KOPT-K1 (cell line): ENCODE measurements around the gene CPNE9.

Experiments used
- H3K27ac ChIP-seq: fragments of 200-600 bp; sonication (generic); 2 replicates; pipeline ENCODE4 v1.5.1; 2016; ENCODE audit warnings: antibody characterized with exemption, mild to moderate bottlenecking, low read depth, low read length; ENCODE audit not compliant: poor library complexity, severe bottlenecking
- H3K36me3 ChIP-seq: fragments of 200-600 bp; sonication (generic); 2 replicates; pipeline ENCODE4 v1.5.1; 2017; ENCODE audit warnings: antibody characterized with exemption, mild to moderate bottlenecking, low read length, moderate library complexity; ENCODE audit not compliant: insufficient read depth
- H3K9me3 ChIP-seq: fragments of 200-600 bp; sonication (generic); 2 replicates; pipeline ENCODE4 v1.5.1; 2017; ENCODE audit warnings: antibody characterized with exemption, low read length, mild to moderate bottlenecking; ENCODE audit not compliant: insufficient read depth, poor library complexity, severe bottlenecking

CPNE9 gene

DNA sequence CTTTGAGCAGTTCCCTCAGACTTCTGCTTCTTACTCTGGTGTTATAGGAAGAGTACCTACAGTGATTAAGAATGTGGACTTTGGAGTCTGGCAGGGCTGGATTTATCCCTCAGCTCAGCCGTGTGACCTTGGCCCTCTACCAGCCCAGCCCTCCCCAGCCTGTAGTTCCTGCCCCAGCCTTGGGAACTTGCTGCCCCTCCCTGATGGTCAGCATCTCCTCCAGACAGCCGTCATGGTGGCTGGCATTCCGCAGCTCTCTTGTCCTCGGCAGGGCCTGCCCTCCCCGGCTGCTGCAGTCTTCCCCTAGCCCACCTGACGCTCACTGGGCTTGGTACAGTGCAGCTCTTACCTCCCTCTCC lies 21.9 kb upstream of the CPNE9 start:
- no peaks in the 10 kb centered on the region for H3K9me3 ChIP-seq
- H3K36me3 ChIP-seq = peaks cover 97% of the 10 kb centered on the region
- no peak overlapping the region for H3K27ac ChIP-seq

DNA sequence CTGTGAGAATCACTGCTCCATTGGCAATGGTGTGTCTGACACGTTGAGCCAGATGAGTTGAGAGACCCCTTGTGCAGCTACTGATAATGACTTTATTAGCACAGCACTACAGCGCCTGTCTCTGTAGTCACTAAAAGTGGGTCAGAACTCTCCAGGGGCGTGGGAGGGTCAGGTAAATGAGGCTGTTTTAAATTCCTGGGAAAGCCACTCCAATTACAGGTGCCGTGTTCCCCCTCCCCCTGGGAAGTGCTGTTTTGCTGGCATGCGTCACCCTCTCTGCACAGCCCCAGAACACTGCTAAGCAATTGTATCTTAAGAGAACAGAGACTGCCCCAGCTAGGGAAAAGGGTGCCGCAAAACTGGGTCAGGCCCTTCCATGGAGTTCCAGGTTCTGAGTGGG lies 21.5 kb upstream of the CPNE9 start:
- no peaks in the 10 kb centered on the region for H3K9me3 ChIP-seq
- H3K36me3 ChIP-seq = peaks cover 97% of the 10 kb centered on the region
- no peak overlapping the region for H3K27ac ChIP-seq

DNA sequence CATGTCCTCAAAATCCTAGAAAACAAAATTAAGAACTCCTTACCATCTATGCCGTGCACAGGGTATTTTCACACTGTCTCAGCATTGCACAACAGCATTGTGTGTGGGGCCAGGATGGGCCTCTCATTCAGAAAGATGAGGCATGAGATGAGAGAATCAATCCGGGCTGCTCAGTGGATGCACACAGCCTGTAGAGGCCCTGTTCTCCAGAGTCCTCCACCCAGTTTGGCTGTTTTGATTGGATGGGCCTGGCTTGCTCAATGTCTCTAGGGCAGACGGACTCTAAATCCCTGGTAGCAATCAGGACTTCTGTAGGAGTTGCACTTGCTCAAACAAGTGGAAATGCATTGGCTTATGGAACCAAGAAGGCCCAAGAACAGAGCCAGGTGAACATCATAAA lies 20.2 kb upstream of the CPNE9 start:
- Histone ChIP-seq H3K36me3 (peaks cover 97% of the 10 kb centered on the region), H3K27ac (no peak overlapping the region), H3K9me3 (no peaks in the 10 kb centered on the region)

DNA sequence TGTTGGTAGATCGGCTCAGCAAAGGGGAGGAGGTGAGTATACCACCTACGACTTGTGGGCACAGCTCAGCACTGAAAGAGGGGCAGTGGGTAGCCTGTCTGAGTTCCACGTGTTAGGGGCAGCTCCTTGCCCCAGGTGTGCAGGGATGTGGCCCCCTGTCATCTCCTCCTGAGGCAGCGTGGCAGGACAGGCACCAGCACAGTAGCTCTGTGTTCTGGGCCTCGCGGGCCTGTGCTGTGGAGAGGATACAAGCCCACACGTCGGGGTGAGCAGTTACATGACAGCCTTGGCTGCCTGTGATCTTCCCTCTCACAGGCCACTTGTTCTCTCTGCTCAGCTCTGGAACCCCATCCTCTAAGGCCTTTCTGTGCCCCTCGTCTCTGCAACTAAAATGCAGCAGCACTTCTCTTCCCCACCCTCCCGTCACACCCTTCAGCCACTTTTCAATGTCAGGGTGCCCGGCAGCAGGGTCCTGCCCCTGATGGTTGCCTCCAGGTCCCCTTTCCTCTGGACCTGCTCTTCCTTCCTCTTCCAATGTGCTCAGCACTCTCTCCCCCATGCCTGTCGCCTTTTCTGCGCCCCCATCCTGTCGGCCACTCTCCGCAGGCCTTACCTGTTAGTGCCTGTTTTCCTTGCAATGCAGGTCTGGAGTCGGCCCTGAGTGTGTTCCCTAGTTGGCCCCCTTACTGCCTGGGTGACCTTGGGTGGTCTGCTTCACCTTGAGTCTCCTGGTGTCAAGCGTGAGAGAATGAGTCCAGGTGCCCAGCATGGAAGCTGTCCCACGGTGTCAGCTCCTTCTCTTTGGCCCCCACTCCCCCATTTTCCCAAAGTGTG lies 18.2 kb upstream of the CPNE9 start:
- Histone ChIP-seq H3K9me3 (no peaks in the 10 kb centered on the region), H3K27ac (no peak overlapping the region), H3K36me3 (peaks cover 97% of the 10 kb centered on the region)

DNA sequence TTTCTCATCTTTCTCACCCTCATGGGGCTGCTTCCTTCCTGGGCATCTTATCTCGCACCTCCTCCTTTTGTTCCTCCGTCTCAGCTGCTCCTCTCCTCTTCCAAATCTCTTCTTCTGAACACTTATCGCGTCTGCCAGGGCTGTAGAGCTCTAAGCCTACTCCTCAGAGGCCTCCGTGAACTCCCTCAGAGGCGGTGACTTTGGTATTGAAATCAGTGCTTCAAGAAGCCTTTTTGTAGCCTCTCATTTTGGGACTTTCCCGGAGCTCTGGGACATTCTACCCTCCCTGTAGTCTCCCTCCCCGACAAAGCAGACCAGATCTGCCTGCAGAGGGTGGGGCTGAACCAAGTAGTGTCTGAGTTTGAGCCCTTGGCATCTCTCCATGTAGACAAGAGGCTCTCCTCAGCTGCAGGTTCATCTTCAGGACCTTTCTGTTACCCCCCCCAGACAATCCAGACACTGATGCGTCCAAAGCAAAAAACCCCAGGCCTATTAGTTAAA lies 17.5 kb upstream of the CPNE9 start:
- Histone ChIP-seq H3K27ac (no peak overlapping the region), H3K36me3 (peaks cover 97% of the 10 kb centered on the region), H3K9me3 (no peaks in the 10 kb centered on the region)

DNA sequence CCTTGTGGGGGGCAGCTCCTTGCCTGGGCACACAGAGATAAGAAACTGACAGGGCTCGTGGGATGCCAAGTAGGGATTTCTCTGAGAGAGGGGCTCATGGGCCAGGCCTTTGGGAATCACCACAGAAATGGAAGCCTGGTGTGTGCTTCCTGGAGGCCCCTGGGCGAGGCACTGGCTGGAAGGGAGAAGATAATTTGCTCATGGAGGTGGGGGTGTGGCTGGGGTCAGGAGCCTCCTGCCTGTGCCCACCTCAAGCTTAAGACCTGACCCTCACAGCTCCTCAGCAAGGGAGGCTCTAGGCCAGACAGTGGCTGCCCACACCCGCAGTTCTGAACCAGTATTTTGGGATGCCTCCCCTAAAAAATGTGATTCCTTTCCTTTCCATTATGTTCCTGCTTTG lies 16.9 kb upstream of the CPNE9 start:
- peaks cover 97% of the 10 kb centered on the region for H3K36me3 ChIP-seq
- H3K27ac ChIP-seq = no peak overlapping the region
- H3K9me3 ChIP-seq = no peaks in the 10 kb centered on the region

DNA sequence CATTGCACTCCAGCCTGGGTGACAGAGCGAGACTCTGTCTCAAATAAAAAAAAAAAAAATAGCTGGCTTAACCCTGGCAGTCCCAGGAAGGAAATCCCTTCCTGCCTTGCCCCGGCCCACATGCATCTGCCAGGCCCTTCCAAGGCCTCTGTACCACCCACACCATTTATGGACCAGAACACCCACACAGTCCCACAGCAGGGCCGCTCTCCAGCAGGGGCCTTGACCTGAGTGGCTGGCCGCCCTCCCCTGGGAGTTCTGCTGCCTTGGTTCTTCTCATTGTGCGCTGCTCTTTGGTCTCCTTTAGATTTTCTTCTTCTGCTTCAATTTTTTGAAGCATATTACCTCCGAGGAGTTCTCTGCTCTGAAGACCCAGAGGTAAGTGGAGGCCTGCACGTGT lies 16.1 kb upstream of the CPNE9 start:
- Histone ChIP-seq H3K36me3 (peaks cover 100% of the 10 kb centered on the region), H3K9me3 (no peaks in the 10 kb centered on the region)

DNA sequence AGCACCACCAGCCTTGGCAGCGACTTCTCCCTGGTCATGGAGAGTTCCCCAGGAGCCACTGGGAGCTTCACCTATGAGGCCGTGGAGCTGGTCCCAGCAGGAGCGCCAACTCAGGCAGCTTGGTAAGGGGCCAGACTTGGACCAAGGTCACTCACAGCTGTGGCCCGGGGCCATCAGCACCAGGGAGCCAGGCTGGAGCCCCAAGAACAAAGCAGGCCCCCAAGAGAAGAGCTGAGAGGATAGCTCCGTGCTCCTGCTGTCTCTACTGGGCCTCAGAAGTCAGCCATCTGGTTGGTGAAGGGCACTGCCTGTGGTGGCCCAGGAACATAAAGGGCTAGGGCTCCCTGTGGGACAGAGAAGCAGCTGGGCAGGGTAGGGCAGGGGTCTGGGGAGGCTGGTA lies 14.7 kb upstream of the CPNE9 start:
- Histone ChIP-seq H3K36me3 (peaks cover 100% of the 10 kb centered on the region), H3K27ac (no peak overlapping the region), H3K9me3 (no peaks in the 10 kb centered on the region)

More for the DNA sequence above, 16.1 kb upstream of the CPNE9 start:
- H3K27ac ChIP-seq = no peak overlapping the region

DNA sequence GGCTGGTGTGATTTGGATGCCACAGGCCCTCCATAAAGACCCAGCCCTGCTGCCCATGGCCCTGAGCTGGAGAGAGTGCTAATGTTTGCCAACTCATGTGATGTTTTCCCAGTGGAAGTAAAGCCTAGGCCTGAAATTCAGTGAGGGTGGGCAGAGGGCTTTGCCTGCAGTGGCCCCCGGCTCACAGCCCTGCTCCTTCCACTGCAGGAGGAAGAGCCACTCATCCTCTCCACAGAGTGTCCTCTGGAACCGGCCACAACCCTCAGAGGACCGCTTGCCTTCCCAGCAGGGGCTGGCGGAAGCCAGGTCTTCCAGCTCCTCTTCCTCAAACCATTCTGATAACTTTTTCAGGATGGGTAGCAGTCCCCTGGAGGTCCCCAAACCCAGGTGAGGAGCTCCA lies 13.9 kb upstream of the CPNE9 start:
- Histone ChIP-seq H3K9me3 (no peaks in the 10 kb centered on the region), H3K36me3 (peaks cover 100% of the 10 kb centered on the region), H3K27ac (no peak overlapping the region)

DNA sequence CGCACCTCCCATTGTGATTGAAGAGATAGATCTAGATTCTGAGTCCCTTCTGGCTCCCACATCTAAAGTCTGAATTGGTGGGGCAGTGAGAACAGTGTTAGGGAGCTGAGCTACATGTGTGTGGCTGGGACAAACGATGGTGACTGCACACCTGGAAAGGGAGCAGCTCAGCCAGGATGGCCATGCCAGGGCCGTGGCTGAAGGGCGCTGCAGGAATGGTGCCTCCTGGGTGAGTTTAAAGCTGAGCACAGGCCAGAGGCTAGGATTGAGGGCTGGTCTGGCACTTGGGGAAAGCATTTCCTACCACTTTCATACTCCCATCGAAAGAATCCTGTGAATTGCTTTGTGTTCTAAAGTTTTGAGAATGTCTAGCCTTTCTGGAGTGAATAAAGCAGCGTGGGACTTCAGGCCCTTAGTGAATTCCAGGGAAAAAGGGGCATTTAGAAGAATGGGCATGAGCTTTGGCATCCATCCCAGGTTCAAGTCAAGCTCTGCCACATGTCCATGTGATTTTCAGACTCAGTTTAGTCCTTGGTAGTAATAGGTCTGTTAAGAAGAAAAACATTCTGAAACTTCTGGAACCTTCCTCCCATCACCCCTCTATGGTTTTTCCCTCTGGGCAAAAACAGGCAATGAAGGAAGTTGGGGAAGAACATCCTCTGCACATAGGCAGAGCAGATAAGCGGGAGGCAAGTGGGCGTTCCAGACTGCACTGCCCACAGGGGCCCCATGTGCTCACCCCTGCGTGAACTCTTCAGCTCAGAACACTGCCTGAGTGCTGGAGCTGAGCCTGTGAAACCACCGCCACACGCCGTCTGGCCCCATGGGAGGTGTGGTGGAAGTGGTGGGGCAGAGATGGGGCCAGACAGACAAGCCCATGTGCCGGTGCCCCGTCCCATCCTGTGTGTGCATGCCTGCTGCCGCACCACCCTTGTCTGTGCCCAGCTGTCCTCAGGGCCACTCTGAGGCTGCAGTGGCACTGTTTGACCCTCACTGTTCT lies 12.9 kb upstream of the CPNE9 start:
- Histone ChIP-seq H3K27ac (no peak overlapping the region), H3K9me3 (no peaks in the 10 kb centered on the region), H3K36me3 (peaks cover 100% of the 10 kb centered on the region)

DNA sequence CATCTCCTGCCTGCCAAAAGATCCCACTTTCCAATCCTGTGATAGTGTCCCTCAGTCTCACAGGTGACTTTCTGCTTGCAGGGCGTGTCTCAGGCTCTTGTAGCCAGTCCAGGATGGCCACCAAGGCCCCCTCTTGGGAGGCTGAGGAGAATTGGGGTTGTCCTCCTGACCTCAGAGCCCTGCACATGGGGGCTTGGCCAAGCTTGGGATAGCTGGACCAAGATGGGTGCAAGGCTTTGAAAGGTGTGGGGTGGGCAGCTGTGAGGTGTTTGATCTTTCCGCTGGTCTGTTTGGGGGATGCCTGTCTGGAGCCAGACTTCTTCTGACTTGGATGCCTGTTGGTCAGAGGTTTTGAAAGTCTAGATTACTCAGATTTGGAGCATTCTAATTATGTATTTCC lies 12.0 kb upstream of the CPNE9 start:
- H3K36me3 ChIP-seq = peaks cover 99% of the 10 kb centered on the region
- no peaks in the 10 kb centered on the region for H3K9me3 ChIP-seq
- H3K27ac ChIP-seq = no peak overlapping the region

DNA sequence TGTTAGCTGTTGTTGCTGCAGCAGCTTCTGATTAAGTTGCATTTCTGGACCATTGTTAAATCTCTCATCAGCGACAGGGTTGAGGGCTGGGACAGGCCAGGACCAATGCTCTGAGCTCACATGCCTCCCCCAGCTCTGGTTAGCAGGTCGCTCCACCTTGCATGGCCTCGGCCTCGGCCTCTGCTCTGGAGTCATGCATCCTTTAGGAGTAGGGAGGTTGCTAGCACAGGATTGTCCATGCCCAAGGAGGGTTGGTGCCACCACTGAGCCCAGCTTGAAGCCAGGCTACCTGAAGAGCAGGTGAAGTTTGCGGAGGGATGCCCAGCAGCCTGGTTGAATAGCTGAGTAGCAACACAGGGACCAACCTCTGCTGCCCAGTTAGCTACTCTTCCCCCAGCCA lies 11.2 kb upstream of the CPNE9 start:
- Histone ChIP-seq H3K27ac (no peak overlapping the region), H3K36me3 (peaks cover 95% of the 10 kb centered on the region), H3K9me3 (no peaks in the 10 kb centered on the region)

DNA sequence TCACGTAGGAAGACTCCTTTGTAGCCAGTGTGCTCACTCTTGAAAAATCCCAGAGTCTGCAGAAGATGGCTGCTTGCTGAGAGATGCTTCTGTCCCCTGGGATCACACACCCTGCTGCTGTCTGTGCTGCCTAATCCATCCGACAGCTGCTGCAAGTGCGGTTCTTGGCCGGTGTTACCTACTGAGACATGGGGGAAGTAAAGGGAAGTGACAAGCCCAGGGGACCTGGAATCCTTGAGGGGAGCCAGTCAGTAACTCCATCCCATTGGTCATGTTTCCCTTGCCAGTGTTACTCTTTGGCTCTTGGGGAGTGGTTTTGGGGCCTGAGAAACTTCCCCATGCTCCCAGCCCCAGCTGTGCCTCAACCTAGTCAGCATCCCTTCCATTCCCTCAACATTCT lies 8.3 kb upstream of the CPNE9 start:
- Histone ChIP-seq H3K36me3 (peaks cover 92% of the 10 kb centered on the region), H3K27ac (no peak overlapping the region), H3K9me3 (no peaks in the 10 kb centered on the region)

DNA sequence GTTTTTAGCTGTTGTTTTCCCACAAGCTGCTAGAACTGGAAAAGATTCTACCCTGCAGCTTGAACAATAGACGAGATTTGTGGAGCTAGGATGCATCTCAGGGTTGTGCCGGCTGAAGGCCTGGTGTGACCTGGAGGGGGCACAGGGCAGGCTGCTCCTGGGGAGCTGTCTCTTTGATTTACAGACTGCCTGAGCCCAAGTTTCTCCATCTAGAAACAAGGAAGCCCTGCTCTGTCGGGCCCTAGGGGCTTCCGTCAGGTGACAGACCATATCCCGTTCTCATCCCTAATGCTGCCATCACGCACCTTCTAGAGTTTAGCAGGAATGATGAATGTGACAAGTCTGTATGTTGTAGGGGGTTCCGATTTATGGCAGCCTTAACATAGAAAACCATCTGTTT lies 7.9 kb upstream of the CPNE9 start:
- peaks cover 90% of the 10 kb centered on the region for H3K36me3 ChIP-seq

DNA sequence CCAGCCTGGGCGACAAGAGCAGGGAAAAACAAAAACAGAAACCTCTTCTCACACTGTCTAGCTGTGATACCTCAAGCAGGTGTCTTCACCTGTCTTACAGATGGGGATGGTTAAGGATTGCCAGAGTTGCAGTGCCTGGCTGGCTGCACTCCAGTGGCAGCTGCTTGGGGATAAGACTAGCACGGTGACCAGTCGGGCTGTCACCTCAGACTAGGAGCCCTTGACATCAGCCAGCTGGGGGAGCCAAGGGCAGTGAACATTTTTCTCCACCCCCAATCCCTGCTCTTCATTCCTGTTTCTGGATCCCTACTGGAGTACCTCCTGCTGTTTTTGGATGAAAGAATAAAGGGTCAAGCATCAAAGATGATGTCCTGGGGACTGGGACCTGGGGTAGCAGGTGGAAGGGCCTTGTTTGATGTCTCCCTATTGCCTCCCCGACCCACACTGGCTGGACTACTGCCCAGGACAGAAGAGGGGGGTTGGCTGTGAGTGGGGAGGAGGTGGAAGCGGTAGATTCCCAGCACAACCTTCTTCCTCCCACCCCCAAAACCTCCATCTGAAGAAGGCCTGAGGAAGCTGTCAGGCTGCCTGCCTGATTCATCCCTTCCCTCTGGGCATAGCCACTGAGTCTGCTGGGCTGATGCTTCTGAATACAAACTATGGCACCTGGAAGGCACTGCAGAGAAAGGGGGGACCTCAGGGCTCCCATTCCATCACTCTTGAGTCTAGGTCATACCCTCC lies 7.0 kb upstream of the CPNE9 start:
- Histone ChIP-seq H3K27ac (no peak overlapping the region), H3K9me3 (no peaks in the 10 kb centered on the region), H3K36me3 (peaks cover 90% of the 10 kb centered on the region)

More for the DNA sequence above, 7.9 kb upstream of the CPNE9 start:
- no peaks in the 10 kb centered on the region for H3K9me3 ChIP-seq
- no peak overlapping the region for H3K27ac ChIP-seq
